Transverse colon (tissue), 4 donors: ENCODE results near the gene STX8.

Experiments used
- CTCF ChIP-seq, 5 experiments: fragments of 200-600 bp in 3 of 5; fragments of 450-650 bp in 2 of 5; sonication (generic) in 3 of 5; IDR thresholded peaks; 1 replicate in 2 of 5; 2 replicates in 3 of 5; pipeline ENCODE4 v1.5.1; 2016 to 2017; ENCODE audit warnings: antibody characterized with exemption in 5 of 5, inconsistent platforms in 3 of 5, mild to moderate bottlenecking in 2 of 5, moderate library complexity in 1 of 5
- EP300 ChIP-seq: sonication (generic); formaldehyde crosslinking; IDR thresholded peaks from one replicate; pipeline ENCODE4 v1.6.1; 2017; ENCODE audit warnings: antibody characterized with exemption, low read depth
- POLR2A ChIP-seq: fragments of 450-650 bp; IDR thresholded peaks from one replicate; pipeline ENCODE4 v1.6.1; 2016; ENCODE audit warnings: antibody characterized with exemption, mild to moderate bottlenecking, moderate library complexity
- POLR2AphosphoS5 ChIP-seq, 3 donors: sonication (generic); formaldehyde crosslinking; IDR thresholded peaks; one replicate each; pipeline ENCODE4 v1.6.1; 2016; ENCODE audit warnings: antibody characterized with exemption in 3 of 3

- TF ChIP-seq POLR2A: no peak
- no peak for TF ChIP-seq CTCF (IDR thresholded peaks at IDR 0.05)
- no peak for TF ChIP-seq EP300
- no peak for TF ChIP-seq POLR2AphosphoS5 (IDR thresholded peaks at IDR 0.05)
These were observed 341.9 kb downstream of the STX8 start for GRCh38 chr17:9233761-9234160.
